Nephron (organoid): ENCODE results near the gene PLPPR3.

Source experiments
- H3K27ac Mint-ChIP-seq, 3 experiments: 2 replicates each; pipeline ENCODE4 v1.8.0; 2020; ENCODE audit warnings: mixed read lengths in 3 of 3, mild to moderate bottlenecking in 2 of 3, moderate library complexity in 1 of 3
- H3K27me3 Mint-ChIP-seq: 2 replicates; pipeline ENCODE4 v1.8.0; 2021; ENCODE audit warnings: low read depth, mild to moderate bottlenecking, moderate library complexity, mixed read lengths
- H3K36me3 Mint-ChIP-seq: 2 replicates; pipeline ENCODE4 v1.8.0; 2020; ENCODE audit warnings: low read depth, mixed read lengths
- H3K4me1 Mint-ChIP-seq: 2 replicates; pipeline ENCODE4 v1.8.0; 2020; ENCODE audit warnings: mixed read lengths
- H3K4me3 Mint-ChIP-seq, 3 experiments: 2 replicates each; pipeline ENCODE4 v1.8.0; 2020; ENCODE audit warnings: mild to moderate bottlenecking in 3 of 3, mixed read lengths in 3 of 3, moderate library complexity in 2 of 3
- H3K9me3 Mint-ChIP-seq: 2 replicates; pipeline ENCODE4 v1.8.0; 2020; ENCODE audit warnings: mixed read lengths
- TF ChIP-seq, protein P1 (sequence below), 3 experiments: fragments of 200-600 bp; sonication (generic); IDR thresholded peaks; one replicate each; pipeline ENCODE4 v1.5.0; 2021; ENCODE audit warnings: antibody characterized with exemption in 3 of 3; ENCODE audit not compliant: unreplicated experiment in 3 of 3

The PLPPR3 gene

DNA sequence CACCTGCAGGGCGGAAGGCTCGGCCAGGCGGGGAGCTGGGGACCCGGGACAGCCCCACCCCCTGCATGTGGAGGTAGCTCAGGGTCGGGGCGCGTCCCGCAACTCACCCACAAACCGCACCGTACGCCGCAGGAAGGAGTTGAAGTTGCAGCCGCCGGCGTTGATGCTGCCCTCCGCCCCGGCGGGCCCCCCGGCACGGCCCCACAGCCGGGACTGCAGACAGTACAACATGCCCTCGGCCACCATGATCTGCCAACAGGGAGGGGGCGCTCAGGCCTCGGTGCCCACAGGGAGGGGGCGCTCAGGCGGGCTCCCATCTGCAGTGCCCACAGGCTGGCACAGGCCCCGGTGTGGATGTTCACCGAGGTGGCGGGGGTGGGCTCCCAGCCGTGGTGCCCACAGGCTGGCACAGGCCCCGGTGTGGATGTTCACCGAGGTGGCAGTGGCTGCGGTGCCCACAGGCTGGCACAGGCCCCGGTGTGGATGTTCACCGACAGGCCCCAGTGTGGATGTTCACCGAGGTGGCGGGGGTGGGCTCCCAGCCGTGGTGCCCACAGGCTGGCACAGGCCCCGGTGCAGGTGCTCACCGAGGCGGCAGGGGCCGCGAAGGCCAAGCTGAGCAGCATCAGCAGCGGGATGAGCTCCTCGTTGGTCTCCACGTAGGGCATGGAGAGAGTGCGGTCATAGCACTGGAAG is 6.5 kb downstream of the PLPPR3 start:
- Mint-ChIP-seq H3K27me3 (peaks cover 4% of the 10 kb centered on the region), H3K27ac (no peak overlapping the region), H3K9me3 (no peaks in the 10 kb centered on the region), H3K4me1 (no peaks in the 10 kb centered on the region), H3K4me3 (no peak overlapping the region), H3K36me3 (peaks cover 42% of the 10 kb centered on the region)
- TF ChIP-seq, protein P1, sequence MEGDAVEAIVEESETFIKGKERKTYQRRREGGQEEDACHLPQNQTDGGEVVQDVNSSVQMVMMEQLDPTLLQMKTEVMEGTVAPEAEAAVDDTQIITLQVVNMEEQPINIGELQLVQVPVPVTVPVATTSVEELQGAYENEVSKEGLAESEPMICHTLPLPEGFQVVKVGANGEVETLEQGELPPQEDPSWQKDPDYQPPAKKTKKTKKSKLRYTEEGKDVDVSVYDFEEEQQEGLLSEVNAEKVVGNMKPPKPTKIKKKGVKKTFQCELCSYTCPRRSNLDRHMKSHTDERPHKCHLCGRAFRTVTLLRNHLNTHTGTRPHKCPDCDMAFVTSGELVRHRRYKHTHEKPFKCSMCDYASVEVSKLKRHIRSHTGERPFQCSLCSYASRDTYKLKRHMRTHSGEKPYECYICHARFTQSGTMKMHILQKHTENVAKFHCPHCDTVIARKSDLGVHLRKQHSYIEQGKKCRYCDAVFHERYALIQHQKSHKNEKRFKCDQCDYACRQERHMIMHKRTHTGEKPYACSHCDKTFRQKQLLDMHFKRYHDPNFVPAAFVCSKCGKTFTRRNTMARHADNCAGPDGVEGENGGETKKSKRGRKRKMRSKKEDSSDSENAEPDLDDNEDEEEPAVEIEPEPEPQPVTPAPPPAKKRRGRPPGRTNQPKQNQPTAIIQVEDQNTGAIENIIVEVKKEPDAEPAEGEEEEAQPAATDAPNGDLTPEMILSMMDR (IDR thresholded peaks at IDR 0.05; ENCODE audit: unreplicated experiment in 3 of 3), result no peak

DNA sequence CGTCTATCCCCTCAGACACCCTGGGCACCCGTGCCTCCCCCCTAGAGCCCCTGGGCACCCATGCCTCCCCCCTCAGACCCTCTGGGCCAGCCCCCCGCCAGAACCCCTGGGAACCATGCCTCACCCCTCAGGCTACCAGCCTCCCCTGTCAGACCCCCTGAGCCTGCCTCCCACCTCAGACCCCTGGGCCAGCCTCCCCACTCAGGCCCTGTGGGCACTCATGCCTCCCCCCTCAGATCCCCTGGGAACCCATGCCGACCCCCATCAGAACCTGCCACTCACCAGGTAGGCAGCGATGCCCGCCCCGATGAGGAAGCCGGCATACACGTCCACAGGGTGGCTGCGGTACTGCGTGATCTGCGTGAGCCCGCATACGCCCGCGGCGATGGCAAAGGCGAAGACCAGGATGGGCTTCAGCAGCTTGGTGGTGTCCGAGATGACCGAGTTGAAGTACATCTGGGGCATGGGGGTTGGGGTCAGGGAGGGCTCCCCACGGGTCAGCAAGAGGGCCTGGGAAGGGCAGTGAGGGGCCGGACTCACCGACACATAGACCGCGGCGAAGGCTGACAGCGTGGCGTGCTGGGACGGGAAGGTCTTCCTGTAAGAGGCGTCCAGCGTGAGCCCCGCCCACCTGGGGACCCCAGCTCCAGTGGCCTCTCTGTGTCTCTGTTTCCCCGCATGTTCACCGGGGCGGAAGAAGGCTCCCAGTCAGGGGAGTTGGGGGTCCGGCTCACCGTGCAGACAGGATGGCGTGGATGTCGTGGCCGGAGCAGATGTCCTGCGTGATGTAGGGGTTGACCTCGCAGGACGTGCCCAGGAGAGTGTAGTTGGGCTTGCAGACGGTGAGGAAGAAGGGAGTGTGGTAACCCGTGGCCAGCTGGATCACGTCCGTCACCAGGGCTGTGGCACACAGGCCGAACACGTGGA is 7.3 kb downstream of the PLPPR3 start:
- H3K27ac Mint-ChIP-seq, result no peak overlapping the region
- no peak overlapping the region for H3K4me3 Mint-ChIP-seq
- H3K4me1 Mint-ChIP-seq, result no peaks in the 10 kb centered on the region
- TF ChIP-seq, protein P1 (IDR thresholded peaks at IDR 0.05; ENCODE audit: unreplicated experiment in 3 of 3), result no peak
- H3K9me3 Mint-ChIP-seq, result no peaks in the 10 kb centered on the region
- peaks cover 50% of the 10 kb centered on the region for H3K36me3 Mint-ChIP-seq
- H3K27me3 Mint-ChIP-seq, result peaks cover under 1% of the 10 kb centered on the region

DNA sequence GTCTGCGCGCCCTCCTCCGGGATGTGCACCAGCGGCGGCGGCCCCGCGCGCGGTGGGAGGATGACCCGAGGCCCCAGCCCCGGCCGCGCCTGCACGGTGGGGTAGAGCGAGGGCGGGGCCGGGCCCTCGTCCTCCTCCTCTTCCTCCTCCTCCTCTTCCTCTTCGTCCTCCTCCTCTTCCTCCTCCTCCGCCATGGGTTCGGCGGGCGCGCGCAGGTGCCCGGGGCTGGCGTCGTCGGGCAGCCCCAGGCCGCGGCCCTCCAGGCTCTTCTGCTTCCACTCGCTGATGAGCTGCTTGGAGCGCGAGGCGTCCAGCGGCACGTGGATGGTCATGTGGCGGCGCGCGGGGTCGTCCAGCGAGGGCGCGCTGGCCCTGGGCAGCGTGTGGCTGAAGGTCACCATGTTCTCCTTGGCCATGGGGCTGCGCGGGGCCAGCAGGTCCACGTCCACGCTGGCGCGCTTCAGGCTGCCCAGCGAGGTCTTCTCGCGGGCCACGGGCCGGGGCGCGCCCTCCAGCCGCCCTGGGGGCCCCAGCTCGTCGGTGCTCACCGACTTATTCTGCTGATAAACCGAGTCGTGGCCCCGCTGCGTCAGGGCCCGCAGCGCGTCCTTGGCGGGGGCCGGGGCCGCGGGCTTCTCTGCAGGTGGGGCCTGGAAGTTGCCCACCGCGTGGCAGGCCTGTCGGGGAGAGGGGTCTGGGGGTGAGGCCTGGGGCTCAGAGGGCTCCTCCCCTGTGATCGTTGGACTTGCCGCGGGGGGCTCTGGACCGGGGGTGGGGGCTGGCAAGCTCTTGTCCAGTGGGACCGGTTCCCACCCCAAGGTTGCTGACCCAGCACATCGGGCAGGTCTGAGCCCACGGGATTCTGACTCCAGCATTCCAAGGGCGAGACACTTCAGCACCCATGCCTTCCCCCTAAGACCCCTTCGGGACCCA is 8.3 kb downstream of the PLPPR3 start:
- no peak overlapping the region for H3K27ac Mint-ChIP-seq
- no peaks in the 10 kb centered on the region for H3K4me1 Mint-ChIP-seq
- no peaks in the 10 kb centered on the region for H3K9me3 Mint-ChIP-seq
- TF ChIP-seq, protein P1 (IDR thresholded peaks at IDR 0.05; ENCODE audit: unreplicated experiment in 3 of 3), result no peak
- H3K4me3 Mint-ChIP-seq, result no peak overlapping the region
- H3K36me3 Mint-ChIP-seq, result peaks cover 52% of the 10 kb centered on the region
- no peaks in the 10 kb centered on the region for H3K27me3 Mint-ChIP-seq

DNA sequence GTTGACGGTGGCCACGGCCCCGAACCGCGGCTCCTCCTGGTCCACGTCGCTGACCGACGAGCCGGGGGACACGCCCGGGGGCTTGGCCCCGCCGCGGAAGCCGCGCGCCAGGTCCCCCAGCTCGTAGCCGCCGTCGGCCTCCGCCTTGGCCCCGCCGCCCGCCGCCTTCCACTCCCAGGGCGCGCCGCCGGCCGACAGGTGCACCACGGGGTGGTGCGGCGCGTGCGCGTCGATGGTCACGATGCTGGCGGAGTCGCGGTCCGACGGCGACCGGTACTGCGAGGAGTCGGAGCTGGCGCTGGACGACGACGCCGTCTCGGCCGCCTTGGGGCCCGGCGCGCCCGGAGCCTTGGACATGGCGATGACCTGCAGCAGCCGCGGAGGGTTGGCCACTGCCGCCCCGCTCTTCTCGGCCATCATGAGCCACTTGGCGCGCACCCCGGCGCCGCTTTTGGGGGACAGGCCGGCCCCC is 9.0 kb downstream of the PLPPR3 start:
- Mint-ChIP-seq H3K9me3 (no peaks in the 10 kb centered on the region), H3K27ac (no peak overlapping the region), H3K27me3 (no peaks in the 10 kb centered on the region), H3K4me3 (no peak overlapping the region), H3K36me3 (peaks cover 55% of the 10 kb centered on the region), H3K4me1 (peaks cover 1% of the 10 kb centered on the region)
- TF ChIP-seq, protein P1 (IDR thresholded peaks at IDR 0.05; ENCODE audit: unreplicated experiment in 3 of 3), result no peak

DNA sequence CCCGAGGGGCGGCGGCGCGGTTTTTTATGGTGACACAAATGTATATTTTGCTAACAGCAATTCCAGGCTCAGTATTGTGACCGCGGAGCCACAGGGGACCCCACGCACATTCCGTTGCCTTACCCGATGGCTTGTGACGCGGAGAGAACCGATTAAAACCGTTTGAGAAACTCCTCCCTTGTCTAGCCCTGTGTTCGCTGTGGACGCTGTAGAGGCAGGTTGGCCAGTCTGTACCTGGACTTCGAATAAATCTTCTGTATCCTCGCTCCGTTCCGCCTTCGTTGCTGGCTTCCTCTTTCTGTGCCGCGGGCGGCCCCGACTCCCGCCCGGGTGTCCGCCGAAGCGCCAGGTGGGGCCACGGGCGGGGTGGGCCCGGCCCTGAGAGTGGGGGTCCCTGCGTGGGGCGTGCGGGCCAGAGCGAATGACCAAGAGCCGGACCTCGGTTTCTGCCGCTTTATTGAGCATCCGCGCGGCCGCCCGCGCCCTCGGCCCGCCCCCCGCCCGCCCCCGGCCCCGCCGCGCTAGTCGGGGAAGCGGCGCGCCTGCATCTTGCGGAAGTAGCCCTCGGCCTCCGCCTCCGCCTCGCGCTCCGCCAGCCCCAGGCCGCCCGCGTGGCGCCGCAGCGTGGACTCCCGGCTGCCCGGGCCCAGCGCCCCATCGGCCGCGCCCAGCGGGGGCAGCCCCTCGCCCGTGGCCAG is 9.6 kb downstream of the PLPPR3 start:
- peaks cover 61% of the 10 kb centered on the region for H3K36me3 Mint-ChIP-seq
- TF ChIP-seq, protein P1 (IDR thresholded peaks at IDR 0.05; ENCODE audit: unreplicated experiment in 3 of 3), result no peak

More for the DNA sequence above, 9.6 kb downstream of the PLPPR3 start:
- H3K4me3 Mint-ChIP-seq, result no peak overlapping the region
- H3K27me3 Mint-ChIP-seq, result no peaks in the 10 kb centered on the region
- no peaks in the 10 kb centered on the region for H3K9me3 Mint-ChIP-seq
- no peak overlapping the region for H3K27ac Mint-ChIP-seq
- peaks cover 7% of the 10 kb centered on the region for H3K4me1 Mint-ChIP-seq
